ENCODE data around the gene SYNM. TPM values are rescaled to one million over a fixed set of nuclear protein-coding genes. Genes with fewer than 3 reads are reported as not detected.

SYNM gene
- total RNA-seq, 1 experiment from 2014 or later, result 1.9 TPM

DNA sequence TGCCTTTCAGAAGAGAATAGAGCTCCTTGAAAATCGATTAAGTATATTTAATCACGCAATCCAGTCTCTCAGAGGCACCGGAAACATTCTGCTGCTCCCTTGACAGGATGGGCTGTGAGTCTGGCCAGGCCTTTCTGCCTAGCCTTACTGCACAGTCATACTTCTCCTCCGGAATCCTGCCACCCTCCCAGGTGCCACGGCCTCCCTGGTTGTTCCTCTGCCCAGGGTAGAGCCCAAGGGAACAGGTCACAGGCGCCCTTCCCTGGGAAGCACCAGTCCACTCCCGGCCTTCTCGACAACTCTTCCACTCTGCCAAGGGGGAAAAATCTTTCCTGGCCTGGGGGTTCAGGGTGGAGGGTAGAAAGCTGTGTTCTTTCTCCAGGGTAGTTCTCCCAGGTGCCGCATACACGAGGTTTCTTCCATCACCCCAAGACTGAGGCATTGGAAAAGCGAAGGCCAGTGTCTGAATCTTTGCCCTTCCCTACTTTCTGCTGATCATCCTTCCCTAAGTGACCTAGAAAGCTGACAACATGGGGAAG, 17.4 kb upstream of the SYNM start:
- Histone ChIP-seq H3K56ac (ENCODE audit: insufficient read length, low read depth, low read length) (no peak overlapping the region), H3K9me3 (ENCODE audit: control insufficient read depth, low read depth, low read length) (no peaks in the 10 kb centered on the region), H4K20me1 (ENCODE audit: control insufficient read depth, insufficient read depth, insufficient read length) (no peaks in the 10 kb centered on the region), H3K27ac (ENCODE audit: insufficient read length, low read depth, low read length) (no peak overlapping the region), H2BK5ac (ENCODE audit: insufficient read length, low read length) (no peak overlapping the region), H4K5ac (ENCODE audit: insufficient read length, low read depth, low read length) (no peak overlapping the region), H2AK5ac (ENCODE audit: insufficient read length, low read length) (no peak overlapping the region), H3K4ac (ENCODE audit: low read depth, low read length) (no peak overlapping the region), H3T11ph (ENCODE audit: low read length) (no peak overlapping the region), H3K9ac (ENCODE audit: extremely low read depth, insufficient read length, low read length) (no peak overlapping the region), H3K79me2 (ENCODE audit: insufficient read depth, low read length) (no peaks in the 10 kb centered on the region), H3K4me2 (ENCODE audit: insufficient read depth, insufficient read length, low read length) (no peak overlapping the region), H3K14ac (ENCODE audit: insufficient read depth, low read length) (no peak overlapping the region), H3K18ac (ENCODE audit: insufficient read length, low read depth, low read length) (no peak overlapping the region), H2BK120ac (ENCODE audit: low read depth, low read length, poor library complexity, severe bottlenecking) (no peak overlapping the region), H3K4me1 (ENCODE audit: insufficient read depth, low read length) (peaks cover 3% of the 10 kb centered on the region; the same call in 1 of the 2 replicates), H4K91ac (ENCODE audit: insufficient read length, low read depth, low read length) (no peak overlapping the region), H2BK20ac (ENCODE audit: low read depth, low read length, poor library complexity, severe bottlenecking) (no peak overlapping the region), H2BK15ac (ENCODE audit: low read depth, low read length) (no peak overlapping the region), H2AFZ (ENCODE audit: low read length) (no peak overlapping the region), H2BK12ac (ENCODE audit: insufficient read length, low read depth, low read length) (no peak overlapping the region), H3K23me2 (ENCODE audit: insufficient read length, low read depth, low read length, poor library complexity, severe bottlenecking) (no peaks in the 10 kb centered on the region), H3K27me3 (ENCODE audit: insufficient read depth, low read length) (no peaks in the 10 kb centered on the region), H4K8ac (replicated peaks; ENCODE audit: insufficient read length, low read depth, low read length) (no peak overlapping the region), H3K23ac (ENCODE audit: insufficient read length, low read depth, low read length) (no peak overlapping the region), H3K79me1 (ENCODE audit: insufficient read depth, low read depth, low read length, poor library complexity, severe bottlenecking) (no peaks in the 10 kb centered on the region)
- TF ChIP-seq, protein P1, sequence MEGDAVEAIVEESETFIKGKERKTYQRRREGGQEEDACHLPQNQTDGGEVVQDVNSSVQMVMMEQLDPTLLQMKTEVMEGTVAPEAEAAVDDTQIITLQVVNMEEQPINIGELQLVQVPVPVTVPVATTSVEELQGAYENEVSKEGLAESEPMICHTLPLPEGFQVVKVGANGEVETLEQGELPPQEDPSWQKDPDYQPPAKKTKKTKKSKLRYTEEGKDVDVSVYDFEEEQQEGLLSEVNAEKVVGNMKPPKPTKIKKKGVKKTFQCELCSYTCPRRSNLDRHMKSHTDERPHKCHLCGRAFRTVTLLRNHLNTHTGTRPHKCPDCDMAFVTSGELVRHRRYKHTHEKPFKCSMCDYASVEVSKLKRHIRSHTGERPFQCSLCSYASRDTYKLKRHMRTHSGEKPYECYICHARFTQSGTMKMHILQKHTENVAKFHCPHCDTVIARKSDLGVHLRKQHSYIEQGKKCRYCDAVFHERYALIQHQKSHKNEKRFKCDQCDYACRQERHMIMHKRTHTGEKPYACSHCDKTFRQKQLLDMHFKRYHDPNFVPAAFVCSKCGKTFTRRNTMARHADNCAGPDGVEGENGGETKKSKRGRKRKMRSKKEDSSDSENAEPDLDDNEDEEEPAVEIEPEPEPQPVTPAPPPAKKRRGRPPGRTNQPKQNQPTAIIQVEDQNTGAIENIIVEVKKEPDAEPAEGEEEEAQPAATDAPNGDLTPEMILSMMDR (conservative IDR thresholded peaks at IDR 0.05), result no peak
- Mint-ChIP-seq H3K36me3 (ENCODE audit: insufficient read depth in 1 of 3, low read depth in 3 of 3) (peaks cover 0 to 4% (median 4%) of the 10 kb centered on the region in 3 experiments; a peak in 3 of 7 replicates), H3K4me1 (peaks cover 12 to 13% of the 10 kb centered on the region in 2 experiments), H3K9me3 (peaks cover 5 to 10% of the 10 kb centered on the region in 2 experiments; a peak in 3 of 5 replicates), H3K4me3 (no peak overlapping the region), H3K27me3 (ENCODE audit: low read depth) (peaks cover 12% of the 10 kb centered on the region), H3K27ac (no peak overlapping the region)
- WGBS (ENCODE audit: extremely low coverage, insufficient read length, low lambda C conversion rate), result no CpG with 5 or more reads among the region's 11 CpGs
- no peak for DNase-seq

All from H9 (cell line).